GM12872 (cell line): Measurements from ENCODE around the gene HMCN2.

Source experiments
- CTCF ChIP-seq: IDR thresholded peaks from 3 replicates; pipeline ENCODE4 v1.5.1; 2011; ENCODE audit warnings: low read depth, mild to moderate bottlenecking, low read length, moderate library complexity; ENCODE audit not compliant: insufficient read depth

The HMCN2 gene

GRCh38 chr9:130380920-130381469, 115.4 kb downstream of the HMCN2 start:
- TF ChIP-seq CTCF, result no peak

- TF ChIP-seq CTCF, result no peak
Observed at GRCh38 chr9:130381660-130382059, 116.1 kb downstream of the HMCN2 start.

- TF ChIP-seq CTCF, result no peak
Observed at GRCh38 chr9:130382096-130382495, 116.5 kb downstream of the HMCN2 start.

GRCh38 chr9:130382636-130383349, 117.2 kb downstream of the HMCN2 start:
- TF ChIP-seq CTCF, result no peak

GRCh38 chr9:130383350-130383715, 117.8 kb downstream of the HMCN2 start:
- no peak for TF ChIP-seq CTCF

- no peak for TF ChIP-seq CTCF
Observed at GRCh38 chr9:130383979-130384676, 118.6 kb downstream of the HMCN2 start.

GRCh38 chr9:130385257-130385656, 119.7 kb downstream of the HMCN2 start:
- no peak for TF ChIP-seq CTCF
